ENCODE data around the gene SIGLEC14.

- no peak for TF ChIP-seq EZH2 (IDR thresholded peaks at IDR 0.05; ENCODE audit: borderline replicate concordance, low read depth, low read length, poor library complexity, severe bottlenecking)
- no peak for TF ChIP-seq CTCF (conservative IDR thresholded peaks at IDR 0.05; ENCODE audit: low read depth, low read length)
Measured at GRCh38 chr19:51680474-51680873, 33.8 kb upstream of the SIGLEC14 start.
